Measurements from ENCODE around the gene CARD10.
A peak's percentile ranks its signal among the peaks of the same experiment; 100 is the strongest.

The CARD10 gene

DNA sequence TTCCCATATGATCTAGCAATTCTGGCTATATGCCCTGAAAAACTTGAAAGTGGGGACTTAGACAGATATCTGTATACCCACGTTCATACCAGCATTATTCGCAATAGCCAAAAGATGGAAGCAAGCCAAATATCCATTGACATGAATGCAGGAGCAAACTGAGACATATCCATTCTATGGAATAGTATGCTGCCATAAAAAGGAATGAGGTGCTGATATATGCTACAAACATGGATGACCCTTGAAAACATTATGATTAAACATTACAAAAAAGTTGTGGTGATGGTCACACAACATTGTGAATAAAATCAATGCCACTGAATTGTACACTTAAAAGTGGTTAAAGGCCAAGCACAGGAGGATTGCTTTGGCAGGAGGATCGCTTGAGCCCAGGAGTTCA, 58.5 kb downstream of the CARD10 start:
- no peak for DNase-seq

- DNase-seq, result no peak
These were observed 60.0 kb downstream of the CARD10 start for GRCh38 chr22:37459206-37459605.

- DNase-seq, result peak; percentile 52
These were observed 61.9 kb downstream of the CARD10 start for GRCh38 chr22:37457093-37457893.

DNA sequence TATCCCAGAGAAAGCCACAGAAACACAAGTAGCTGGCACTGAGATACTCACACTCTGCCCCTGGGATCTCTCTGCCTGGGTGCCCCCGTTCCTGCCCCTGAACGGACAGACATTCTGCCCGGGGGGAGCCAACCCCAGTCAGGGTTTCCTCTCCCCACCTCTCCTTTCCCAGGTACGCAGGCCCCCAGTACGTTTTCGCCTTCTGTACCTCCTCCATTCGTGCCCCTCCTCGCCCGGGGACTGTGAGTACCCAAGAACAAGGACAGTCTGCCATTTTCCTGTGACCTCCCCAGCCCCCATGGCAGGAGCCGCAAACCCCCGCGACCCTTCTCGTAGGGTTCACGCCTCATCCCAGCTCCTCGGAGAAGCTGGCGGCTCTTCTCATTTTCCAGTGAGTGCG, 62.9 kb downstream of the CARD10 start:
- no peak for DNase-seq

- no peak for DNase-seq
These were observed 63.3 kb downstream of the CARD10 start for GRCh38 chr22:37455896-37456295.

- DNase-seq, result no peak
These were observed 64.1 kb downstream of the CARD10 start for GRCh38 chr22:37454857-37455686.

GRCh38 chr22:37453696-37454095, 65.5 kb downstream of the CARD10 start:
- DNase-seq, result no peak

DNA sequence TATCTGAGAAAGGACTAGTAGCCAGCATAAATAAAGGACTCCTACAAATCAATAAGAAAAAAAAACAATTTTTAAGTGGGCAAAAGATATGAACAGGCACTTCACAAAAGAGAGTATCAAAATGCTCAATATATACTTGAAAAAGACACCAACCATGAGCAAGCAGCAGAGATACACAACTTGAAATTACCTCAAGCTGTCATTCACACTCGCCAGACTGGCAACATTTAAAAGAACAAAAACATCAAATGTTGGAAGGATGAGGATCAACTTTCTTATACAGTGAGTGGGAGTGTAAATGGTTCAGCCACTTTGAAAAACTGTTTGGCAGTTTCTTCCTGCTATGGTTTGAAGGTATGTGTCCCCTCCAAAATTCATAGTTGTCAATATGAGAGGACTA, 68.0 kb downstream of the CARD10 start:
- DNase-seq, result no peak

- DNase-seq, result no peak
These were observed 69.7 kb downstream of the CARD10 start for GRCh38 chr22:37449331-37450001.

DNA sequence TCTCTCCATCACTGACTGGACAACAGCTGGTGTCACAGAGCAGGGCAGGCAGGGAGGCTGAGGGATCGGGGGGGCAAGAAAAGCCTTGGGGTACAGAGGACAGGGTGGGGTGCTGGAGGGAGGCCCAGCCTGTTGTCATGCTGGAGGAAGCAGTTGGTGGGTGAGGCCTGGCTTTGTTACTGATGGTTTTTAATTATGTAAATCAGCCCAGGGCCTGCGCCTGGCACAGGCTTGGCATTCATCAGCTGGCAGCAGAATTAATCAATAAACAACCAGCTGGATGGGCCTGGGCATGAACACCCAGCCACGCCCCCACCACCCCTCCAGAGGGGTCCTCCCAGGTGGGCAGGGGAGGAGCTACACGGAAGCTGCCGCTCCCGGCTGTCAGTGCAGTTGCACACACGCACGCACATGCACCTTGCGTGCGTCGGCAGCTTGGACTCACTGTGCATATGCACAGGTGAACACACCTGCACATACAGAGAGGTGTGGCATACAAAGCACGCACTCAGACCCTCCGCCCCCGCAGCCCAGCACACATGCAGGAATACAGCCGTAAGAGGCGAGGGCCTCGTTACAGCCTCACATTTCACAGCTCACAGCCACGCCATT, 70.6 kb downstream of the CARD10 start:
- DNase-seq, result no peak

- no peak for DNase-seq
These were observed 73.7 kb downstream of the CARD10 start for GRCh38 chr22:37445501-37445900.

- DNase-seq, result no peak
These were observed 75.2 kb downstream of the CARD10 start for GRCh38 chr22:37443977-37444376.

GRCh38 chr22:37443086-37443485, 76.1 kb downstream of the CARD10 start:
- DNase-seq, result no peak

- no peak for DNase-seq
These were observed 76.7 kb downstream of the CARD10 start for GRCh38 chr22:37442537-37442936.

GRCh38 chr22:37442135-37442534, 77.1 kb downstream of the CARD10 start:
- DNase-seq, result no peak

DNA sequence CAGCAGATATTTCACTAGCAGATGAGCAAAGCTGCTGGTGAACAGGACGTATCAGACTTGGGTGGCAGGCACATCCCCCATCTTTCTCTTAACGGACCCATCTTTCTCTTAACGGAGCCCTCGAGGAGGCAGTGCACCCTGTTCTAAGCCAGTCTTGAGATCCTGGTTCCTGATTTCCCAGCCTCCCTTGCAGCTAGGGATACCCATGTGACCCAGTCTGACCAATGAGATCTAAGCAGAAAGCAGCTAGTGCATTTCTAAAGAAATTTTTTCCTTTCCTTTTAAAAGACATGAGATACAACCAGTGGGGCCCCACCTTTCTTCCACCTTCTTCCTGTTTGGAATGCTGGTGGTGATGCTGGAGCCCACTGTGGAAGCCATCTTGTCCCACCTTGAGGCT, 78.3 kb downstream of the CARD10 start:
- no peak for DNase-seq

All from KG1 (cell line).